ENCODE measurements around the gene STH.

The STH gene

GRCh38 chr17:45977506-45977824, 21.6 kb upstream of the STH start:
- Histone ChIP-seq H3K18ac (ENCODE audit: low read length) (no peak overlapping the region), H3K23ac (ENCODE audit: low read length) (no peak overlapping the region), H3K4me2 (ENCODE audit: low read length) (no peak overlapping the region), H3K27ac (ENCODE audit: low read depth, low read length) (no peak overlapping the region), H2BK120ac (ENCODE audit: low read depth, low read length) (no peak overlapping the region), H3K27me3 (ENCODE audit: insufficient read depth, low read length, poor library complexity) (no peaks in the 10 kb centered on the region), H3K4ac (ENCODE audit: low read depth, low read length) (no peak overlapping the region), H3K4me1 (ENCODE audit: control insufficient read depth, low read depth, low read length) (peaks cover 2% of the 10 kb centered on the region), H2BK5ac (ENCODE audit: low read length) (no peak overlapping the region), H4K5ac (ENCODE audit: low read length) (no peak overlapping the region), H4K8ac (ENCODE audit: low read depth, low read length) (no peak overlapping the region), H3K36me3 (ENCODE audit: control insufficient read depth, insufficient read depth, low read length) (no peaks in the 10 kb centered on the region), H3K4me3 (ENCODE audit: low read length) (no peak overlapping the region), H3K9ac (ENCODE audit: low read length) (no peak overlapping the region), H2BK15ac (replicated peaks; ENCODE audit: low read depth) (no peak overlapping the region), H3K56ac (ENCODE audit: low read length) (no peak overlapping the region), H2AK5ac (ENCODE audit: low read length) (no peak overlapping the region), H3K79me1 (ENCODE audit: low read length) (no peaks in the 10 kb centered on the region), H3K79me2 (ENCODE audit: control insufficient read depth, insufficient read depth, low read length) (no peaks in the 10 kb centered on the region)
- DNase-seq = no peak
- WGBS (ENCODE audit: extremely low coverage, insufficient coverage, low lambda C conversion rate) = no CpG with 5 or more reads among the region's 4 CpGs

- Histone ChIP-seq H3K4ac (ENCODE audit: low read depth, low read length) (no peak overlapping the region), H3K79me1 (ENCODE audit: low read length) (no peaks in the 10 kb centered on the region), H3K4me2 (ENCODE audit: low read length) (no peak overlapping the region), H3K9ac (ENCODE audit: low read length) (no peak overlapping the region), H3K36me3 (ENCODE audit: control insufficient read depth, insufficient read depth, low read length) (no peaks in the 10 kb centered on the region), H3K79me2 (ENCODE audit: control insufficient read depth, insufficient read depth, low read length) (no peaks in the 10 kb centered on the region), H3K27ac (ENCODE audit: low read depth, low read length) (no peak overlapping the region), H3K18ac (ENCODE audit: low read length) (no peak overlapping the region), H3K4me3 (ENCODE audit: low read length) (no peak overlapping the region), H2AK5ac (ENCODE audit: low read length) (no peak overlapping the region), H3K23ac (ENCODE audit: low read length) (no peak overlapping the region), H2BK15ac (replicated peaks; ENCODE audit: low read depth) (no peak overlapping the region), H3K56ac (ENCODE audit: low read length) (no peak overlapping the region), H4K8ac (ENCODE audit: low read depth, low read length) (no peak overlapping the region), H2BK5ac (ENCODE audit: low read length) (no peak overlapping the region), H3K4me1 (ENCODE audit: control insufficient read depth, low read depth, low read length) (peaks cover 2% of the 10 kb centered on the region), H2BK120ac (ENCODE audit: low read depth, low read length) (no peak overlapping the region), H3K27me3 (ENCODE audit: insufficient read depth, low read length, poor library complexity) (no peaks in the 10 kb centered on the region), H4K5ac (ENCODE audit: low read length) (no peak overlapping the region)
- no CpG with 5 or more reads among the region's 3 CpGs for WGBS (ENCODE audit: extremely low coverage, insufficient coverage, low lambda C conversion rate)
- no peak for DNase-seq
Measured at GRCh38 chr17:45977976-45978626, 20.9 kb upstream of the STH start.

DNA sequence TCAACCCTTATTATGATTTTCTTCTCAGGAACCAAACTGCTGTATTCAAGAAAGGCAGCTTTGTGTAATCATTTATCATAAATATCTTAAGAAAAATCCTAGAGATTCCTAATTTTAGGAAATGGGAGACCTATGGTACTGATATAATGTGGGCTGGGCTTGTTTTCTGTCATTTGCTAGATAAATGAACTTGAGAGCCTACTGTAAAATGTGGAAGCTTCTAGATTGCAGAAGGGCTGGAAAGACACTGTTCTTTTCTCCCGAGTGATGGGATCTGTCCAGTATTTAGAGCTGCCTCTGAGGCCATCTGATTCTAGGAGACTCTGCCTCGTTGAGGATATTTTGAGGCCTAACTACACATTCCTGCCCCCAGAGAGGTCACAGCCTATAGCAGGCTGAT, 19.9 kb upstream of the STH start:
- no peak overlapping the region for H4K5ac ChIP-seq (ENCODE audit: low read length)
- H2BK15ac ChIP-seq (replicated peaks; ENCODE audit: low read depth) = no peak overlapping the region
- H3K9ac ChIP-seq (ENCODE audit: low read length) = no peak overlapping the region
- WGBS (ENCODE audit: extremely low coverage, insufficient coverage, low lambda C conversion rate) = no CpG with 5 or more reads among the region's 2 CpGs
- H3K4me3 ChIP-seq (ENCODE audit: low read length) = no peak overlapping the region
- H3K4me2 ChIP-seq (ENCODE audit: low read length) = no peak overlapping the region
- H3K36me3 ChIP-seq (ENCODE audit: control insufficient read depth, insufficient read depth, low read length) = no peaks in the 10 kb centered on the region
- H3K27me3 ChIP-seq (ENCODE audit: insufficient read depth, low read length, poor library complexity) = no peaks in the 10 kb centered on the region
- no peak overlapping the region for H2BK120ac ChIP-seq (ENCODE audit: low read depth, low read length)
- peaks cover 2% of the 10 kb centered on the region for H3K4me1 ChIP-seq (ENCODE audit: control insufficient read depth, low read depth, low read length)
- H3K4ac ChIP-seq (ENCODE audit: low read depth, low read length) = no peak overlapping the region
- H4K8ac ChIP-seq (ENCODE audit: low read depth, low read length) = no peak overlapping the region
- no peak overlapping the region for H3K27ac ChIP-seq (ENCODE audit: low read depth, low read length)
- no peak overlapping the region for H3K18ac ChIP-seq (ENCODE audit: low read length)
- DNase-seq = no peak
- H3K79me2 ChIP-seq (ENCODE audit: control insufficient read depth, insufficient read depth, low read length) = no peaks in the 10 kb centered on the region
- no peak overlapping the region for H3K23ac ChIP-seq (ENCODE audit: low read length)
- H3K56ac ChIP-seq (ENCODE audit: low read length) = no peak overlapping the region
- no peak overlapping the region for H2BK5ac ChIP-seq (ENCODE audit: low read length)
- H3K79me1 ChIP-seq (ENCODE audit: low read length) = no peaks in the 10 kb centered on the region
- H2AK5ac ChIP-seq (ENCODE audit: low read length) = no peak overlapping the region

- H3K4ac ChIP-seq (ENCODE audit: low read depth, low read length) = no peak overlapping the region
- peaks cover 2% of the 10 kb centered on the region for H3K4me1 ChIP-seq (ENCODE audit: control insufficient read depth, low read depth, low read length)
- no peaks in the 10 kb centered on the region for H3K79me2 ChIP-seq (ENCODE audit: control insufficient read depth, insufficient read depth, low read length)
- no peak overlapping the region for H4K8ac ChIP-seq (ENCODE audit: low read depth, low read length)
- H2BK5ac ChIP-seq (ENCODE audit: low read length) = no peak overlapping the region
- no peak overlapping the region for H2AK5ac ChIP-seq (ENCODE audit: low read length)
- no peaks in the 10 kb centered on the region for H3K27me3 ChIP-seq (ENCODE audit: insufficient read depth, low read length, poor library complexity)
- H2BK120ac ChIP-seq (ENCODE audit: low read depth, low read length) = no peak overlapping the region
- no peak overlapping the region for H2BK15ac ChIP-seq (replicated peaks; ENCODE audit: low read depth)
- H3K27ac ChIP-seq (ENCODE audit: low read depth, low read length) = no peak overlapping the region
- no peak overlapping the region for H3K4me2 ChIP-seq (ENCODE audit: low read length)
- no peaks in the 10 kb centered on the region for H3K36me3 ChIP-seq (ENCODE audit: control insufficient read depth, insufficient read depth, low read length)
- no peak overlapping the region for H3K18ac ChIP-seq (ENCODE audit: low read length)
- H3K79me1 ChIP-seq (ENCODE audit: low read length) = no peaks in the 10 kb centered on the region
- H4K5ac ChIP-seq (ENCODE audit: low read length) = no peak overlapping the region
- H3K4me3 ChIP-seq (ENCODE audit: low read length) = no peak overlapping the region
- no peak overlapping the region for H3K9ac ChIP-seq (ENCODE audit: low read length)
- no peak for DNase-seq
- no peak overlapping the region for H3K56ac ChIP-seq (ENCODE audit: low read length)
- no CpG with 5 or more reads among the region's 6 CpGs for WGBS (ENCODE audit: extremely low coverage, insufficient coverage, low lambda C conversion rate)
- H3K23ac ChIP-seq (ENCODE audit: low read length) = no peak overlapping the region
Measured at GRCh38 chr17:45980855-45981254, 18.2 kb upstream of the STH start.

DNA sequence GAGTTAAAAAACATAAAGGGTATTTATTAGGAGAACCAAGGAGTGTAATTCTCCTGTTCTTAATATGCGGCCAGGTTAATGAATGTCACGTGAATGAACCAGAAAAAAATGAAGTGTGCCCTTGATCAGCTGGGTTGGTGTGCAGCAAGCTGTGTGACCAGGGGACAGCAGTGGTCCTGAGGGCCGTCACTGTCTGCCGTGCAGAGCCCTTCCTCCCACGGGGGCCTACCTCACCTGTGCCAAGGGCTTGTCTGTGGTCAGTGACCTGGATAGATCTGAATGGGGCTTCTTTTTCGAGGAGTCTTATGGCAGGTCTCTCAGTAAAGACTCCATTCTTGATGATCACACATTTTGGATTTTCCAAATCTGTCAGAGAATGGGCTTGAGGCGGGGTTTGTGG, 17.7 kb upstream of the STH start:
- no peak overlapping the region for H3K56ac ChIP-seq (ENCODE audit: low read length)
- no peak overlapping the region for H3K4me3 ChIP-seq (ENCODE audit: low read length)
- H3K18ac ChIP-seq (ENCODE audit: low read length) = no peak overlapping the region
- no peak overlapping the region for H2BK120ac ChIP-seq (ENCODE audit: low read depth, low read length)
- H4K5ac ChIP-seq (ENCODE audit: low read length) = no peak overlapping the region
- H3K9ac ChIP-seq (ENCODE audit: low read length) = no peak overlapping the region
- no peak overlapping the region for H3K23ac ChIP-seq (ENCODE audit: low read length)
- H3K4me2 ChIP-seq (ENCODE audit: low read length) = no peak overlapping the region
- no peak overlapping the region for H3K4ac ChIP-seq (ENCODE audit: low read depth, low read length)
- peaks cover 2% of the 10 kb centered on the region for H3K4me1 ChIP-seq (ENCODE audit: control insufficient read depth, low read depth, low read length)
- H4K8ac ChIP-seq (ENCODE audit: low read depth, low read length) = no peak overlapping the region
- no peak for DNase-seq
- no peaks in the 10 kb centered on the region for H3K36me3 ChIP-seq (ENCODE audit: control insufficient read depth, insufficient read depth, low read length)
- WGBS (ENCODE audit: extremely low coverage, insufficient coverage, low lambda C conversion rate) = no CpG with 5 or more reads among the region's 7 CpGs
- H3K79me2 ChIP-seq (ENCODE audit: control insufficient read depth, insufficient read depth, low read length) = no peaks in the 10 kb centered on the region
- no peaks in the 10 kb centered on the region for H3K27me3 ChIP-seq (ENCODE audit: insufficient read depth, low read length, poor library complexity)
- no peak overlapping the region for H2BK5ac ChIP-seq (ENCODE audit: low read length)
- no peak overlapping the region for H2AK5ac ChIP-seq (ENCODE audit: low read length)
- H3K79me1 ChIP-seq (ENCODE audit: low read length) = no peaks in the 10 kb centered on the region
- no peak overlapping the region for H3K27ac ChIP-seq (ENCODE audit: low read depth, low read length)
- no peak overlapping the region for H2BK15ac ChIP-seq (replicated peaks; ENCODE audit: low read depth)

All from mesendoderm (in vitro differentiated cells).